B cell (primary cell): ENCODE data around the gene APOA5. TPM values are rescaled to one million over a fixed set of nuclear protein-coding genes. Genes with fewer than 3 reads are reported as not detected.

Source experiments
- ATAC-seq: fragments of 200-7000 bp; cut with Tn5 transposase; one replicate; pipeline ENCODE4 v1.10.0; 2021; ENCODE audit warnings: low read depth, mild to moderate bottlenecking, moderate number of reproducible peaks, moderate library complexity
- CTCF ChIA-PET: fragments of 350-600 bp; sonication (Branson Sonifier 250); formaldehyde crosslinking; loops from one replicate; lab custom pipeline; 2021; ENCODE audit warnings: antibody characterized with exemption, inconsistent platforms; lab: Charles Lee
- POLR2A ChIA-PET: fragments of 350-600 bp; sonication (Branson Sonifier 250); formaldehyde crosslinking; loops from one replicate; lab custom pipeline; 2021; ENCODE audit warnings: antibody characterized with exemption; lab: Charles Lee
- DNase-seq: peaks from one replicate; pipeline ENCODE4 v3.0.0; 2013
- H2AFZ ChIP-seq: 2 replicates; pipeline ENCODE4 v1.6.1; 2012; ENCODE audit warnings: mild to moderate bottlenecking, low read depth, low read length; ENCODE audit not compliant: insufficient read depth, poor library complexity, severe bottlenecking
- H3K27ac ChIP-seq, 2 donors: 1 replicate in 1 of 2; 2 replicates in 1 of 2; pipeline ENCODE4 v1.5.1; 2012 to 2013; ENCODE audit warnings: low read length in 2 of 2, mild to moderate bottlenecking in 2 of 2, moderate library complexity in 1 of 2
- H3K27me3 ChIP-seq, 4 experiments: fragments of 200-600 bp in 1 of 4; sonication (generic) in 1 of 4; replicated peaks in 1 of 4; 1 replicate in 2 of 4; 2 replicates in 2 of 4; pipeline versions ENCODE4 v1.6.1 to v1.7.0; 2013 to 2016; ENCODE audit warnings: low read length in 3 of 4, mild to moderate bottlenecking in 2 of 4, mixed read lengths in 1 of 4, moderate library complexity in 1 of 4; ENCODE audit not compliant: insufficient read depth in 4 of 4, control insufficient read depth in 3 of 4; ENCODE audit errors: control extremely low read depth in 1 of 4
- H3K36me3 ChIP-seq, 2 experiments: replicated peaks in 1 of 2; 1 replicate in 1 of 2; 2 replicates in 1 of 2; pipeline versions ENCODE4 v1.6.1 to v1.7.1; 2013; ENCODE audit warnings: low read length in 1 of 2; ENCODE audit not compliant: insufficient read depth in 2 of 2, control insufficient read depth in 1 of 2; ENCODE audit errors: control extremely low read depth in 1 of 2, extremely low read depth in 1 of 2
- H3K4me1 ChIP-seq, 2 donors: fragments of 200-600 bp in 1 of 2; sonication (generic) in 1 of 2; 1 replicate in 1 of 2; 2 replicates in 1 of 2; pipeline versions ENCODE4 v1.5.1 to v1.6.1; 2013 to 2017; ENCODE audit warnings: low read length in 2 of 2; ENCODE audit not compliant: control insufficient read depth in 2 of 2, insufficient read depth in 2 of 2
- H3K4me2 ChIP-seq: replicated peaks from 2 replicates; pipeline ENCODE3; 2012; ENCODE audit warnings: mild to moderate bottlenecking, low read depth, low read length; ENCODE audit not compliant: poor library complexity, severe bottlenecking
- H3K4me3 ChIP-seq, 5 experiments: fragments of 200-600 bp in 1 of 5; sonication (generic) in 1 of 5; 1 replicate in 3 of 5; 2 replicates in 2 of 5; pipeline versions ENCODE4 v1.5.1 to v1.7.0; 2011 to 2016; ENCODE audit warnings: low read length in 4 of 5, mild to moderate bottlenecking in 4 of 5, low read depth in 2 of 5, control low read depth in 1 of 5, moderate library complexity in 1 of 5; ENCODE audit not compliant: insufficient read depth in 1 of 5; ENCODE audit errors: control extremely low read depth in 1 of 5, extremely low read depth in 1 of 5
- H3K79me2 ChIP-seq: fragments of 200-600 bp; sonication (generic); one replicate; pipeline ENCODE4 v1.6.0; 2016; ENCODE audit warnings: low read length; ENCODE audit not compliant: control insufficient read depth, insufficient read depth
- H3K9ac ChIP-seq: fragments of 200-600 bp; sonication (generic); 2 replicates; pipeline ENCODE4 v1.6.1; 2017; ENCODE audit warnings: mild to moderate bottlenecking, low read length, moderate library complexity
- H3K9me3 ChIP-seq, 3 donors: one replicate each; pipeline versions ENCODE4 v1.6.1 to v1.7.1; 2013; ENCODE audit warnings: low read length in 2 of 3; ENCODE audit not compliant: control insufficient read depth in 2 of 3, insufficient read depth in 1 of 3; ENCODE audit errors: control extremely low read depth in 1 of 3
- H4K20me1 ChIP-seq: 2 replicates; pipeline ENCODE4 v1.6.0; 2012; ENCODE audit warnings: mild to moderate bottlenecking, low read length; ENCODE audit not compliant: insufficient read depth, control insufficient read depth, poor library complexity, severe bottlenecking
- H3K27ac Mint-ChIP-seq: one replicate; pipeline ENCODE4 v1.8.0; 2021; ENCODE audit warnings: mixed read lengths
- H3K27me3 Mint-ChIP-seq: one replicate; pipeline ENCODE4 v1.8.0; 2021; ENCODE audit warnings: mixed read lengths
- H3K4me1 Mint-ChIP-seq: one replicate; pipeline ENCODE4 v1.8.0; 2021; ENCODE audit warnings: mixed read lengths
- H3K4me3 Mint-ChIP-seq: one replicate; pipeline ENCODE4 v1.8.0; 2021; ENCODE audit warnings: mixed read lengths
- H3K9me3 Mint-ChIP-seq: one replicate; pipeline ENCODE4 v1.8.0; 2022; ENCODE audit warnings: mixed read lengths; ENCODE audit not compliant: insufficient read depth
- EZH2 ChIP-seq: IDR thresholded peaks from 2 replicates; pipeline ENCODE4 v1.6.1; 2012; ENCODE audit warnings: borderline replicate concordance, low read depth, mild to moderate bottlenecking, moderate library complexity, low read length; ENCODE audit not compliant: insufficient read depth, poor library complexity, severe bottlenecking
- WGBS: methylation state at CpG from one replicate; pipeline ENCODE4 v1.1.5; 2013; ENCODE audit warnings: missing lambda C conversion rate; ENCODE audit not compliant: insufficient coverage; 5-methylcytosine and 5-hydroxymethylcytosine counted together
- intact Hi-C: fragments of 100-400 bp; cut with micrococcal nuclease; formaldehyde crosslinking; loops from one replicate; pipeline ENCODE4 v1.10.0; 2022
- polyA plus RNA-seq: library from polyadenylated mRNA; depleted of rRNA; stranded (reverse); fragments of >200 nt; gene quantifications from 2 replicates; pipeline ENCODE4 v1.2.3, GENCODE V29; 2012
- total RNA-seq, 2 donors: library from RNA; stranded (reverse); fragments of 120-200 nt in 1 of 2; gene quantifications; 1 replicate in 1 of 2; 2 replicates in 1 of 2; pipeline versions ENCODE4 v1.2.3 to v1.2.4, GENCODE V29; 2013 to 2022
- TF ChIP-seq, protein P1 (sequence below): fragments of 200-600 bp; IDR thresholded peaks from one replicate; pipeline ENCODE4 v1.8.0; 2022; ENCODE audit warnings: antibody characterized with exemption, mild to moderate bottlenecking

Gene APOA5
- total and polyA plus RNA-seq, 2 donors (not counting 1 experiment from before 2014, with no cell fraction given): not detected

DNA sequence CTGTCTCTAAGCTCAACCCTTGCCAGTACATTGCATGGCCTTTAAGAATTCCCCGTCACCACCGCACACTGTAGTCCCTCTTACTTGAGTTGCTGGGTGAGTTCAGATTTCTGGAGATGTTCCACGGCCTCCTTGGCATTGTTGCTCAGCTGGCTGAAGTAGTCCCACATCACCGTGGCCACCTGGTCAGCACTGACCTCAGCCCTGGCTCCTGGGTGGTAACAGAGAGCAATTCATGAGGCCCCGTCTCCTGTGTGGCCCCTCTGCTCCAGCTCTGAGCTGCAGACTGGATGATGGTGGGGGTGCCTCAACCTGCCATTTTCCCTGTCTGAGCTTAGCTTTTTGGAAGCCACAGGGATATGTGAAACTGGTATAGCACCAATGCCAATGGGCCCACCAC lies 30.9 kb upstream of the APOA5 start:
- no peaks in the 10 kb centered on the region for H3K79me2 ChIP-seq
- ChIA-PET POLR2A (no interaction called here), CTCF (no interaction called here)
- no peak overlapping the region for H3K27ac Mint-ChIP-seq
- DNase-seq (no peak), ATAC-seq (no peak)
- no peak overlapping the region for H3K4me3 Mint-ChIP-seq
- no peak for TF ChIP-seq EZH2
- TF ChIP-seq, protein P1, sequence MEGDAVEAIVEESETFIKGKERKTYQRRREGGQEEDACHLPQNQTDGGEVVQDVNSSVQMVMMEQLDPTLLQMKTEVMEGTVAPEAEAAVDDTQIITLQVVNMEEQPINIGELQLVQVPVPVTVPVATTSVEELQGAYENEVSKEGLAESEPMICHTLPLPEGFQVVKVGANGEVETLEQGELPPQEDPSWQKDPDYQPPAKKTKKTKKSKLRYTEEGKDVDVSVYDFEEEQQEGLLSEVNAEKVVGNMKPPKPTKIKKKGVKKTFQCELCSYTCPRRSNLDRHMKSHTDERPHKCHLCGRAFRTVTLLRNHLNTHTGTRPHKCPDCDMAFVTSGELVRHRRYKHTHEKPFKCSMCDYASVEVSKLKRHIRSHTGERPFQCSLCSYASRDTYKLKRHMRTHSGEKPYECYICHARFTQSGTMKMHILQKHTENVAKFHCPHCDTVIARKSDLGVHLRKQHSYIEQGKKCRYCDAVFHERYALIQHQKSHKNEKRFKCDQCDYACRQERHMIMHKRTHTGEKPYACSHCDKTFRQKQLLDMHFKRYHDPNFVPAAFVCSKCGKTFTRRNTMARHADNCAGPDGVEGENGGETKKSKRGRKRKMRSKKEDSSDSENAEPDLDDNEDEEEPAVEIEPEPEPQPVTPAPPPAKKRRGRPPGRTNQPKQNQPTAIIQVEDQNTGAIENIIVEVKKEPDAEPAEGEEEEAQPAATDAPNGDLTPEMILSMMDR: no peak
- H3K9me3 Mint-ChIP-seq: no peaks in the 10 kb centered on the region
- no peak overlapping the region for H3K4me3 ChIP-seq
- H3K27me3 Mint-ChIP-seq: no peaks in the 10 kb centered on the region
- H3K36me3 ChIP-seq: no peaks in the 10 kb centered on the region
- WGBS: 90% methylated on average over 5 of the region's 5 CpGs
- H2AFZ ChIP-seq: no peak overlapping the region
- H3K9me3 ChIP-seq: no peaks in the 10 kb centered on the region
- H3K27ac ChIP-seq: no peak overlapping the region
- peaks cover 0 to 2% (median 0%) of the 10 kb centered on the region in 4 experiments for H3K27me3 ChIP-seq
- no peaks in the 10 kb centered on the region for H3K4me1 Mint-ChIP-seq
- H3K4me1 ChIP-seq: no peaks in the 10 kb centered on the region
- H3K4me2 ChIP-seq: no peak overlapping the region
- H3K9ac ChIP-seq: no peak overlapping the region
- no peaks in the 10 kb centered on the region for H4K20me1 ChIP-seq
- intact Hi-C loops: no loop called here

DNA sequence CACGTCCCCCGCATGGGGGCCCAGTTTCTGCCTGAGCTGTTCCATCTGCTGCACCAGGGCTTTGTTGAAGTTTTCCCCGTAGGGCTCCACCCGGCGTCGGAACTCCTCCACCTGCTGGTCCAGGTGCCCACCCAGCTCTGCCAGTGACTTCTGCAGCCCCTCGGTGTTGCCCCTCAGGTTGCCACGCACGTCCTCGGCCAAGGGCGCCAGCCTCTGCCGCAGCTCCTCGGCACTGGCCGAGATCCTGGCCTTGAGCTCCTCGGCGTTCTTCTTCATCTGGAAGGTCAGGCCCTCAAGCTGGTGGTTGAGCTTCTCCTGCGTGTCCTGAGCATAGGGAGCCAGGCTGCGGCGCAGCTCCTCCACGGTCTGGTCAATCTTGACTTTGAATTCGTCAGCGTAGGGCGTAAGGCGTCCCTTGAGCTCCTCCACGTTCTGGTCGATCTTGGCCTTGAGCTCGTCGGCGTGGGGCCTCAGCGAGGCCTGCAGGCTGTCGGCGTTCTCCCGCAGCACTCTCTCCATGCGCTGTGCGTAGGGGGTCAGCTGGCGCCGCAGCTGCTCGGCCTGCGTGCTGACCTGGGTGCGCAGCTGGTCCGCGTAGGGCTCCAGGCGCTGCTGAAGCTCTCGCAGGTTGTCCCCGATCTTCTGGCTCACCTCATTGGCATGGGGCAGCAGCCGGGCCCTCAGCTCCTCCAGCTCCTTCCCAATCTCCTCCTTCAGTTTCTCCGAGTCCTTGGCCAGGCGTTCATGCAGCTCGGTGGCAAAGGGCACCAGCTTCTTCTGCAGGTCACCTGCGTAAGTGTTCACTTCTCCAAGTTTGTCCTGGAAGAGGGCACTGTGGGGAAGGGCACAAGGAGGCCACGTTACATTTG lies 29.6 kb upstream of the APOA5 start:
- Histone ChIP-seq H2AFZ (no peak overlapping the region), H3K27me3 (peaks cover 0 to 2% (median 0%) of the 10 kb centered on the region in 4 experiments), H3K4me3 (no peak overlapping the region), H3K4me2 (no peak overlapping the region), H3K79me2 (no peaks in the 10 kb centered on the region), H4K20me1 (no peaks in the 10 kb centered on the region), H3K9ac (no peak overlapping the region), H3K4me1 (no peaks in the 10 kb centered on the region), H3K9me3 (no peaks in the 10 kb centered on the region), H3K27ac (no peak overlapping the region), H3K36me3 (no peaks in the 10 kb centered on the region)
- H3K9me3 Mint-ChIP-seq: no peaks in the 10 kb centered on the region
- WGBS: 96% methylated on average over 51 of the region's 51 CpGs
- intact Hi-C loops: no loop called here
- no peak overlapping the region for H3K27ac Mint-ChIP-seq
- ATAC-seq (no peak), DNase-seq (peak; percentile 2)
- H3K4me3 Mint-ChIP-seq: no peak overlapping the region
- H3K4me1 Mint-ChIP-seq: no peaks in the 10 kb centered on the region
- no peaks in the 10 kb centered on the region for H3K27me3 Mint-ChIP-seq
- no peak for TF ChIP-seq EZH2
- TF ChIP-seq, protein P1: no peak
- POLR2A ChIA-PET: no interaction called here
- CTCF ChIA-PET: no interaction called here
